Measurements from ENCODE around the gene RAPGEF1. TPM values are rescaled to one million over a fixed set of nuclear protein-coding genes. Genes with fewer than 3 reads are reported as not detected.
"Not testable (repeated sequence)": the region's sequence is repeated elsewhere in the genome, so short reads cannot be mapped to it uniquely, and the experiment has no call there.

The RAPGEF1 gene
- polyA plus RNA-seq, 4 donors, result 38.3 to 43.0 (median 41.0) TPM

DNA sequence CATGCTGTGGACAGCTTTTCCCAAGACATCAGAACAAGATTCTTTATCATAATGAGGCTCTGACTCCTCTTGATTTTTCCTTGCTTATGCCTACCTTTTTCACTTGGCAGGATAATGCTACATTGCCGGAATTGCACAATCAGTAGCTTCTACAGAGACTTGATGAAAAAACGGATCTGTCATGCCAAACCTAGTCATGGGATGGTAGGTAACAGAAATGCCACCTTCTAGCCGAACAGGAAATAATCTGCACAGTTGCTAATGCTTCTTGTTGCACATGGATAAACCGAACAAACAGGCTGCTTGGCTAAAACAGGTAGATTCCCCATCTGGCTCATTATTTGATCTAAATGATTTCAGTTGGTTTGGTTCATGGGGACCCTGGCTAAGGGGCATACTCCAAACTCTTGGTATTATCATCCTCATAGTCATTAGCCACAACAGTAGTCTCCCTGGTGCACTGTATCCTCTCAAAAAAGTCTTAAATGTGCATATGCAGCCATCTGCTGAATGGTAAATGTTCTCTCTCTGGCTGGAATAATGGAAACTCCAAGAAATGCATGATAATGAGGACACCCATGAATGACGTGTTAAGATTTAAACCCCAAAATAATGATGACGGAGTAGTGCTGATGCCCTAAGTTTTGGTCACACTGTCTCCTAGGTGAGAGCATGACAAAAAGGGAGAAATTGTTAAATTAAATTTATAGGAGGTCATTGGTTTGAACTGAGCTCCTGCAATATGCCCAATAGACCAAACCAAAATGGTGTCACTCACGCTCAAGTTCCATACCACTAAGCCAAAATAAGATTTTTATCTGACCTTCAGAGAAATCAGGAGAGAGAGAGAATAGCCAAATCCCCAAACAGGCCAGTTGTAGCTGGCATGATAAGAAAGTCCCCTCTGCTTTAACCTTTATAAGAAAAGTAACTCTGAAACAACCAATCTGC is 47.0 kb downstream of the RAPGEF1 start:
- no peak for DNase-seq (ENCODE audit: low read depth in 4 of 4, low spot score in 3 of 4)

DNA sequence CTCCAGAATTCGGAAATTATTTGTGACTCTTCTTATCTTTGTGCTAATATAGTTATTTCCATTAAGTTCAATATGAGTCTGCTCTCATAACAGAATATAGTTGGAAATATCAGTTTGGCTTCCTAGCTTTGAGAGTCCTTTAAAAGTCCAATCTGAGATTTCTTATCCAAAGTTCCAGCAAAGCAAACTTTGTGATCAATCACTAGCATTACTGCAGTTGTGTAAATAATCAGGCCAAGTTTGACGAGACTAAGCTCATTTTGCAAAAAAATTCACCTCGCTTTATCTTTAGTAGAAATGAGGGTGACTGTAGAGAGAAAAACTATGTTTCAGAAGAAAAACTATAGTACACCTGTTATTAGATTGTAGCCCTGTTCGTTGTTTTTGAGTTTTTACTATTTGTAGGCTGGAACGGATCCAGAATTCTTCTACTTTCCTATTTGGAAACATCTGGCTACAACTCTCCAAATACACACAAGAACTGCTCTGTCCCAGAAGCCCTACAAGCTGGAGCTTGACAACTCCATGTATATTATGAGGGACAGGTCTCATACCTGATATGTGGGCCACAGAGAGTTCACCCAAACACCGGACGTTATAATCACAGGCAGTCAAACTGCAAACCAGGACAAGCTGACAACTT is 47.8 kb downstream of the RAPGEF1 start:
- DNase-seq (ENCODE audit: low read depth in 4 of 4, low spot score in 3 of 4), result no peak

DNA sequence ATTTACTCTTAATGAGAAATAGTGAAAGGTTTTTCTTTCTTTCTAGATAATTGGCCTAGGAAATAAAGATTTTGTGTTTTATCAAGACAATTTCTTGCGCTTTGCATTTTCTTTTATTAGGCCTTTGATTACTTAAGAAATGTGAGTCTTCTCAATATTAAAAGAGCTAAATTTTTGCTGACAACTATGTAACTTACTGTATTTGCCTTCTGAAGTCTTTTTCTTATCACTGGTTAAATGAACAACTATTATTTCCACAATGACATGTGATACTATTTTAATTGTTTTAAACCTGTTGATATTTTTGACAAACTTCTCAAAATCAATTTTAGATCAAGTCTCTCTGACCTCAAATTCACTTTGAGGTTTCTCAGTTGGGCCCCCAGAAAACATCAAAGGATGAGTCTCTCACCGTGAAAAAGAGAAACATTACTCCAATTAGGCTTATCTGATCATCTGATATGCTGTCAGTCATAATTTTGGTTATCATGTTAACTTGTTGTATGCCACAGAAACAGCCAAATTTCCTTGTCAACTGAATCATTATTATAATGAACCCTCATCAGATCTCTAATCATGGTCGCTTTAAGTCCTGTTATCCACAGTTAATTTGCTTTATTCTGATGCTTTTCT is 48.8 kb downstream of the RAPGEF1 start:
- no peak for DNase-seq (ENCODE audit: low read depth in 4 of 4, low spot score in 3 of 4)

- no peak for DNase-seq (ENCODE audit: low read depth in 4 of 4, low spot score in 3 of 4)
Measured at GRCh38 chr9:131690462-131690861, 49.4 kb downstream of the RAPGEF1 start.

- DNase-seq (ENCODE audit: low read depth in 4 of 4, low spot score in 3 of 4), result no peak
Measured at GRCh38 chr9:131688377-131688776, 51.5 kb downstream of the RAPGEF1 start.

DNA sequence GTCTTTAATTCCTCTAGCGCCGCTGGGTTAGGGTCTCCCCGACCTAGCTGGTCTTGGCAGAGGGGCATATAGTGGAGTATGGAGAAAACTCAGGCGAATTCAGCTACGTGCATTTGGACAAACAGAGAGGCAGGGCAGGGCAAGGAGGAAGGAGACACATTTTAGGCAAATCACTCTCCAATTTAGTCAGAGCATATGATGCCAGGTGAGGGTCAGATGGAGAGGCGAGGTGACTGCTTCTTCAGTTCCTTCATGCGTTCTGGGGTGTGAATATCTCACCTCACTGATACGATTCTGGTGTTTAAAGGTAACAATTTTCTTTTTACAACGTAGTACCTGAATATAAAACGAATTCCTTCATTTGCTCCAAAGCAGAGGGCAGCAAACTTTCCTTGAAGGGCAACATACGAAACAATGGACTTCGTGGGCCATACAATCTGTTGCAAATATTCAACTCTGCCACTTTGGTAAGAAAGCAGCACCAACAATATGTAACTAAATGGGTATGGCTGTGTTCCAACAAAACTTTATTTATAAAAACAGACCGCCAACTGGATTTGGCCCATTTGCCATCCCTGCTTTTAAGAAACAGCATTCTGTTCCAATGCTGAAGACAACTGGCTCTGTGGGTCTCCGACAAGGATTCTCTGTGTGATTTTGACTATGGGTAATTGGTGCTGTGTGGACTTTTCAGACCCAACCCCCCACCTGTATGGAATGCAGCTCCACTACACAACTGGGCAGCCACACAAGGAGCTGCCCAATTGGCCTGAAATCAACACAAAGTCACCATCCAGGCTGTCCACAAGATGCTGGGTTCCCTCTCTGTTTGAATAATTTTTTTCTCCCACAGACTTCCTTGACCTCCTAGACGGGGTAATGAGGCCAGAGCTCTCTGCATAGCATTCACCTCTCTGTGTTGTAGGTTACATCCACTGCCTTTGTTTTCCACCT is 53.8 kb downstream of the RAPGEF1 start:
- DNase-seq (ENCODE audit: low read depth in 4 of 4, low spot score in 3 of 4), result no peak

DNA sequence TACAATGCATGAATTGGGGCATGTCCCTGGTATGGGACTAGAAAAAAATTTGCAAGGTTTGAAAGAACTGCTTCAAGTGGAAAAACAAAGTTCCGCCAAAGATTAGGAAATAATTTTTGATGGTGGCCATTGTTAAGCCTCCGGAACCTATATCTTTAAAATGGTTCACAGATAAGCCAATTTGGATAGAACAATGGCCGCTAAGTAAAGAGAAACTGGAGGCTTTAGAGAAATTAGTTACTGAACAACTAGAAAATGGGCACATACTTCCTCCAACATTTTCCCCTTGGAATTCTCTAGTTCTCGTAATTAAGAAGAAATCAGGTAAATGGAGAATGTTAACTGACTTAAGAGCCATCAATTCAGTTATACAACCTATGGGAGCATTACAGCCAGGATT is 56.8 kb downstream of the RAPGEF1 start:
- not testable (repeated sequence) for DNase-seq (ENCODE audit: low read depth in 4 of 4, low spot score in 3 of 4)

GRCh38 chr9:131682261-131682660 is 57.6 kb downstream of the RAPGEF1 start:
- DNase-seq (ENCODE audit: low read depth in 4 of 4, low spot score in 3 of 4), result no peak

GRCh38 chr9:131681826-131682225 is 58.0 kb downstream of the RAPGEF1 start:
- not testable (repeated sequence) for DNase-seq (ENCODE audit: low read depth in 4 of 4, low spot score in 3 of 4)

DNA sequence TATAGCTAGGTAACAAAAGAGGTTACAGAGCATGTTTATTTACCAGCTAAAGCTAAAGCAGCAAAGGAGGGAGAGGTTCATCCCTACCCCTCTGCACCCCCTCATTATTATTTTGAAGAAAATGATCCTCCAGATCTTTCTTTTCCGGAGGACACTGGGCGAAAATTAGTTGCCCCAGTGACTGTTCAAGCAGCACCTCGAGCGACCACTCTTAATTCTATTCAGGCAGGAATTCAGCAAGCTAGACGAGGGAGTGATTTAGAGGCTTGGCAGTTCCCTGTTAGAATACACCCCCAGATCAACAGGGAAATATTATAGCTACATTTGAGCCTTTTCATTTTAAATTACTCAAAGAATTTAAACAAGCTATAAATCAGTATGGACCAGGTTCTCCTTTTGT is 58.8 kb downstream of the RAPGEF1 start:
- not testable (repeated sequence) for DNase-seq (ENCODE audit: low read depth in 4 of 4, low spot score in 3 of 4)

DNA sequence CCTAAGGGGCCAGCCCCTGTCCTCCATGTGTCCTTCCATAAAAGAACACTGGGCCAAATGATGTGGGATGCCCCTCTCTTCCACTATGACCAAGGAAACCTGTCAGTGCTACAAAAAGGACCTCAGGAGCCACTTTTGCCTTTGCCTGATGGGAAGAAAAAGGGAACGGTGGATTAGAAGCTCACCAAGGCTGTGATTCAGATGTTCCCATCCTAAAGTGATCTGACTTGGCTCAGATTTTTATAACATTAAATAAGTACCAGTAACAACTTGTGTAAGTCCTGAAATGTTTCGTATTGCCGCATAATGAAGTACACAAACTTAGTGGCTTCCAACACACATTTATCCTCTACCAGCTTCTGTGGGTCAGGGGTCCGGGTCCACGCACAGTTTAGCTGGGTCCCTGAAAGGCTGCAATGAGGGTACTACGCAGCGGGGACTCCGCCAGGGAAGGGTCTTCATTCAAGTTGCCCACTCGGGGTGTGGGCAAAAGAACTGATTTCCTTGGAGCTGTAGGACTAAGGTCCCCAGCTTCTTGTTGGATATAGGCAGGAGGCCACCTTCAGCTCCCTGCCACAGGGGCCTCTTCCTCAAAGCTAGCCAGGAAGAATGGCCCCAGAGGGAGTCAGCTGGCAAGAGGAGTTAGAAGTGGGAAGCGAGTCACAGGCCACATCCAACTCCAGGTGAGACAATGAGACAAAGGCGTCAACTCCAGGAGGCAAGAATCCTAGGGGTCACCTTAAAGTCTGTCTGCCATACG is 60.4 kb downstream of the RAPGEF1 start:
- no peak for DNase-seq (ENCODE audit: low read depth in 4 of 4, low spot score in 3 of 4)

- no peak for DNase-seq (ENCODE audit: low read depth in 4 of 4, low spot score in 3 of 4)
Measured at GRCh38 chr9:131678499-131679111, 61.3 kb downstream of the RAPGEF1 start.

DNA sequence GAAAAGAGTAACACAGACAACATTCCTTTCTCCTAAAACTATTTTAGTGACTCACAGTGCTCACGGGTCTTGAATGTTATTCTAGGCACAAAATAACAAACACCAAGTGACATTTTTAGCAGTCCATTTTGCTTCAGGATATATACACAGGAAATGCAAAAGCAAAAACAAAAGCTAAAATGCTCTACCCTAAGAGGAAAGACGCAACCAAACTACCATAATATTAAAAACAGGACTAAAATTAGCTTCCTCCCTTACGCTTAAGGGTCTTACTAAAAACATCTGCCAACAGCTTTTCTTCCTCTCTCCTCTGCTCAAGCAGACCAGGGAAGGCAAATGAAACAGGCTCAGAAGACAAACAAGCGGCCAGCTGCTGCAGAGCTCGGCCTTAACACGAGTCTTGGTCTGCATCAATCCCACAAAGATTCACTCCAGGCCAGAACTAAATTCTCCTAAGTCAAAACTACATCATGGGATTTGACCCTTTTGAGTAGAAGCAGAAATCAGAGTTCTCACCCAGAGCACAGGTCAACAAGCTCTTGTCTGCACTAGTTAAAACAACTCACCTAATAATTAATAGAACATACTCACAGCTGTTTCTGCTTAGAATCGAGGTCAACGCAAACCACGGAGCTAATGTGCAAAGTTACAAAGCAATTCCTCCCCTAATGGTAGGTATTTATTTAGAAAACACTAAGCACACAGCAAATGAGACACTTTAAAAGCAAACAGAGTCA is 62.3 kb downstream of the RAPGEF1 start:
- DNase-seq (ENCODE audit: low read depth in 4 of 4, low spot score in 3 of 4), result peak in 2 of 4 donors; percentile 38 to 47

DNA sequence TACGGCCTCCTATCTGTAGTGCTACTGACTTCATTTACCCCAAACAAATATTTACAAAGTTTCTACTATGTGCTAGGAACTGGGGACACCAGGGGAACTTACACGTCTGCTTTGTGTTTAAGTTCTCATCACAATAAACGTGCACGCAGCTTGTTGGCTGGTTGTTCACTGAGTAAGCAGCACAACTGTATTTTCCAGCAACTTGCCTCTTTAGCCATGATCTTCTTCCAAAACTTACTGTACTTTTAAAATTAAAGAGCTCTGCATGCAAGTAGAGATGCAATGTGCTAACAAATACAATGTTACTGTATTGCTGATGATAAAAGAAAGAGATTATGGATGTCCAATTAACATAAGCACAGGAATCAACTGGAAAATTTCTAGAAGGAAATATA is 62.8 kb downstream of the RAPGEF1 start:
- no peak for DNase-seq (ENCODE audit: low read depth in 4 of 4, low spot score in 3 of 4)

- DNase-seq (ENCODE audit: low read depth in 4 of 4, low spot score in 3 of 4), result no peak
Measured at GRCh38 chr9:131676431-131676972, 63.4 kb downstream of the RAPGEF1 start.

- no peak for DNase-seq (ENCODE audit: low read depth in 4 of 4, low spot score in 3 of 4)
Measured at GRCh38 chr9:131675437-131676022, 64.3 kb downstream of the RAPGEF1 start.

Data from right renal pelvis (tissue), 4 donors.